Inferior parietal cortex (tissue), 1 donor: ENCODE data around the gene KIR2DL1.
"Not testable (repeated sequence)": the region's sequence is repeated elsewhere in the genome, so short reads cannot be mapped to it uniquely, and the experiment has no call there.

Experiments used
- DNase-seq: peaks from one replicate; pipeline ENCODE4 v3.0.0-alpha.2; 2016; ENCODE audit errors: extremely low spot score

Gene KIR2DL1

DNA sequence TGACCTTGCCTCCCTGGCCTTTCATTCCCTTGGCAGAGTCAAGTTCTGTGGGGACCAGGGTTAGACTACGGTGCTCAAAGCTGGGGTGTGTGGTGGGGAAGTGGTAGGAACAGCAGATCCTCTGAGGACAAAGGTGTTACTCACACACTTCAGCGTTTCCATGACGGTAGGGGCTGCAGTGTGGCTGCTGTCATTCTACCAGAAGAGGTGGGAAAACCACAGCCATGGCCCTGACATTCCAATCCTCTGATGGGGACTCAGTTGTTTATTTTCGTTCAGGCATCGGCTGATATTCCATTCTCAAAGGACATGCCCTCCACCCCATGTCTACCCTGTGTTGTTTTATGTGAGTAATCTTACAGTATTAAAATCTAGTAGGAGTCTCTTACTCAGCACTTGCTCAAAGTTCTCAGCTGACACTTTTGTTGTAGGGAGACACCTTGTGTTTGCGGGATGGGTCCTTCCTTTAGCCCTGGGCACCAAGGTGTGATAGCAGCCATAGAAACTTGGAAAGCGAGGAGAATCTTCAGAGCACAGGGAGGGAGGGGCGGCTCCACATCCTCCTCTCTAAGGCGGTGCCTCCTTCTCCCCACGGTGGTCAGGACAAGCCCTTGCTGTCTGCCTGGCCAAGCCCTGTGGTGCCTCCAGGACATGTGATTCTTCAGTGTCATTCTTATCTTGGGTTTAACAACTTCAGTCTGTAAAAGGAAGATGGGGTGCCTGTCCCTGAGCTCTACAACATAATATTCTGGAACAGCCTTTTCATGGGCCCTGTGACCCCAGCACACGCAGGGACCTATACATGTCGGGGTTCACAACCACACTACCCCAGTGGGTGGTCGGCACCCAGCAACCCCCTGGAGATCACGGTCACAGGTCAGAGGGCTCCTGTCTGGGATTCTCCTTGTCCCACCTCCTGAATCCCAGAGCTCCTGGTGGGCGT lies 1.7 kb downstream of the KIR2DL1 start:
- DNase-seq = not testable (repeated sequence)

DNA sequence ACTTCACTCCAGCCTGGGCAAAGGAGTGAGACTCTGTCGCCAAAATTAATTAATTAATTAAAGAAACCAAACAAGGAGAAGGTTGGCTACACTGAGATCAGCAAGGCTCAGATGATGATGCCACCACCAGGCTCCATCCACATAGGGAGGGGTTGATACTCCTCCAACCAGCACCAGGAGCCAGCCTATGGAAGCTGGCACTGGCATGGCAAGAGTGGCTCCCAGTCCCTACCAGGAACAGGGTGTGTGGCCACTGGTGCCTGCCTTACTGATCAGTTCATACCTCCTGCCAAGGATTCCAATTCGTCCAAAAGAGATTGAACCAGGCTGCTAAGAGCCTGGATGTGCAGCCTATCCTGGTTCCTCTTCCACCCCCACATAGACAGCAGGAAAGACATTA lies 3.1 kb downstream of the KIR2DL1 start:
- not testable (repeated sequence) for DNase-seq

DNA sequence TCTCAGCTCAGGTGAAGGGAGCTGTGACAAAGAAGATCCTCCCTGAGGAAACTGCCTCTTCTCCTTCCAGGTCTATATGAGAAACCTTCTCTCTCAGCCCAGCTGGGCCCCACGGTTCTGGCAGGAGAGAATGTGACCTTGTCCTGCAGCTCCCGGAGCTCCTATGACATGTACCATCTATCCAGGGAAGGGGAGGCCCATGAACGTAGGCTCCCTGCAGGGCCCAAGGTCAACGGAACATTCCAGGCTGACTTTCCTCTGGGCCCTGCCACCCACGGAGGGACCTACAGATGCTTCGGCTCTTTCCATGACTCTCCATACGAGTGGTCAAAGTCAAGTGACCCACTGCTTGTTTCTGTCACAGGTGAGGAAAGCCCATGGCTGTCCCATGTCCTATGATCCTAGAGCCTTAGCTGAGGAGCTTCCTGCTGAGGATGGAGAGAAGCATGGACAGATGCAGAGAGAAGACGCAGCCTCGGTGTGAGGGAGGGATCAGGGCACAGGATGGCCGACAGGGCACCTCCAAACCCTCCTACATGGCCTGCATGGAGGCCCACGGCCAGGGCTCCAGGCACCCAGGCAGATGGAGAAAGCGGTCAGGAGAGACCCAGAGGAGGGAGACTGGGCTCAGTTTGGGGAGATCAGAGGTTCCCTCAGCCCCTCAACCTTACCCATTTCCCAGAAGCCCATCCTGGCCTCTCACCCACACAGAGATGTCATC lies 5.7 kb downstream of the KIR2DL1 start:
- not testable (repeated sequence) for DNase-seq

DNA sequence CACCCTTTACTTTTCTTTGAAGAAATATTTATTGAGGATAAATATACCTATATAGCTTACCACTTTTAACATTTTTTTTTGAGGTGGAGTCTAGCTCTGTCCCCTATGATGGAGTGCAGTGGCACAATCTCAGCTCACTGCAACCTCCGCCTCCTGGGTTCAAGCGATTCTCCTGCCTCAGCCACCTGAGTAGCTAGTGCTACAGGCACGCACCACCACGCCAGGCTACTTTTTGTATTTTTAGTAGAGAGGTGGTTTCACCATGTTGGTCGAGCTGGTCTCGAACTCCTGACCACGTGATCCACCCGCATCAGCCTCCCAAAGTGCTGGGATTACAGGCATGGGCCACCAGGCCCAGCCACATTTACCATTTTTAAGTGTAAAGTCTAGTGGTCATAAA lies 6.2 kb downstream of the KIR2DL1 start:
- DNase-seq = not testable (repeated sequence)

DNA sequence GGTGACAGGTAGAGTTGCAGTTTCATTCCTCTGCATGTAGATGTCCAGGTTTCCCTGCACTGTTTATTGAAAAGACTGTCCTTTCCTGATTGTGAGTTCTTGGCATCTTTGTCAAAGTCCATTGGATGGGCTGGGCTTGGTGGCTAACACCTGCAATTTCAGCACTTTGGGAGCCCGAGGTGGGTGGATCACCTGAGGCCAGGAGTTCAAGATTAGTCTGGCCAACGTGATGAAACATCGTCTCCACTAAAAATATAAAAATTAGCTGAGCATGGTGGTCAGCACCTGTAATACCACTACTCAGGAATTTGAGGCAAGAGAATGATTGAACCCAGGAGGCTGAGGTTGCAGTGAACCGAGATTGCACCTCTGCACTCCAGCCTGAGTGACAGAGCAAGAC lies 8.3 kb downstream of the KIR2DL1 start:
- not testable (repeated sequence) for DNase-seq

DNA sequence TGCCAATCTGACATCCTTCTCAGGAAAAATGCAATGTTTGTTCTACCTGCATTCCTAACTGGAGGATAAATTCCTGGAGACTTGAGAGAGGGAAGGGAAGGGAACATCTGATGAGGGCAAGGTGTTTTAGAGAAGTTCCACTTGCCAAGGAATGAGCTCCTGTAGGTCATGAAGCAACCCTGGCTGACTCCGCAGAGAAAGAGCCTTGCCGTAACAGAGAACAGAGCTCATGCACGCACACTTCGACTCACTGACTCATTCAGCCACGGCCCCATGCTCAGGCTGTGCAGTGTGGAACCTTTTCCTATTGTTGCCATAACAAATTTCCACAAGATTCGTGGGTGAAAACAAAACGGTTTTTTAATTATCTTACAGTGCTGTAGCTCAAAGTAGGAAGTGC lies 9.3 kb downstream of the KIR2DL1 start:
- not testable (repeated sequence) for DNase-seq

DNA sequence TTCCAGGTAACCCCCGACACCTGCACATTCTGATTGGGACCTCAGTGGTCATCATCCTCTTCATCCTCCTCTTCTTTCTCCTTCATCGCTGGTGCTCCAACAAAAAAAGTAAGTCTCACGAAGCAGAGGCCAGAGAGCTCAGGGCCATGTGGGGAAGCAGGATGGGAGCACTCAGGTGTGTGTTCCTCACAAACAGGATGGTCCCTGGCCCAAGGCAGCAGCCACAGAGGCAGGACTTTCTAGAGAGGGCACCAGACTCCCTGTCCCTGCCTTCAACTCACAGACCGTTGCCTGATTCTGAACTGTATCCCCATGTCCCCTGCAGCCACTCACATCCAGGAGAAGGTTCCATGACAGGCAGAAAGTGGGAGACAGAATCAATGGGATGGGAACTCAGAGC lies 13.3 kb downstream of the KIR2DL1 start:
- DNase-seq = not testable (repeated sequence)

DNA sequence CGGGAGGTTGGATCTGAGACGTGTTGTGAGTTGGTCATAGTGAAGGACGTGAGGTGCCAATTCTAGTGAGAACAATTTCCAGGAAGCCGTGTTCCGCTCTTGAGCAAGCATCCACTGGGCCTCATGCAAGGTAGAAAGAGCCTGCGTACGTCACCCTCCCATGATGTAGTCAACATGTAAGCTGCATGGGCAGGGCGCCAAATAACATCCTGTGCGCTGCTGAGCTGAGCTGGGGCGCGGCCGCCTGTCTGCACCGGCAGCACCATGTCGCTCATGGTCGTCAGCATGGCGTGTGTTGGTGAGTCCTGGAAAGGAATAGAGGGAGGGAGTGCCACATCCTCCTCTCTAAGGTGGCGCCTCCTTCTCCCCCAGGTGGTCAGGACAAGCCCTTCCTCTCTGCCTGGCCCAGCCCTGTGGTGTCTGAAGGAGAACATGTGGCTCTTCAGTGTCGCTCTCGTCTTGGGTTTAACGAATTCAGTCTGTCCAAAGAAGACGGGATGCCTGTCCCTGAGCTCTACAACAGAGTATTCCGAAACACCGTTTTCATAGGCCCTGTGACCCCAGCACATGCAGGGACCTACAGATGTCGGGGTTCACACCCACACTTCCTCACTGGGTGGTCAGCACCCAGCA lies 16.6 kb downstream of the KIR2DL1 start:
- not testable (repeated sequence) for DNase-seq

DNA sequence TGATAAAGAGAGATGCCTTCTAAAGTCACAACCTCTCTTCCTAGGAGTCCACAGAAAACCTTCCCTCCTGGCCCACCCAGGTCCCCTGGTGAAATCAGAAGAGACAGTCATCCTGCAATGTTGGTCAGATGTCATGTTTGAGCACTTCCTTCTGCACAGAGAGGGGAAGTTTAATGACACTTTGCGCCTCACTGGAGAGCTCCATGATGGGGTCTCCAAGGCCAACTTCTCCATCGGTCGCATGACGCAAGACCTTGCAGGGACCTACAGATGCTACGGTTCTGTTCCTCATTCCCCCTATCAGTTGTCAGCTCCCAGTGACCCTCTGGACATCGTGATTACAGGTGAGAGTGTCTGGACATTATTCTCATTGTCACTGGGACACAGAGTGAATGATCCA lies 18.6 kb downstream of the KIR2DL1 start:
- DNase-seq = not testable (repeated sequence)

DNA sequence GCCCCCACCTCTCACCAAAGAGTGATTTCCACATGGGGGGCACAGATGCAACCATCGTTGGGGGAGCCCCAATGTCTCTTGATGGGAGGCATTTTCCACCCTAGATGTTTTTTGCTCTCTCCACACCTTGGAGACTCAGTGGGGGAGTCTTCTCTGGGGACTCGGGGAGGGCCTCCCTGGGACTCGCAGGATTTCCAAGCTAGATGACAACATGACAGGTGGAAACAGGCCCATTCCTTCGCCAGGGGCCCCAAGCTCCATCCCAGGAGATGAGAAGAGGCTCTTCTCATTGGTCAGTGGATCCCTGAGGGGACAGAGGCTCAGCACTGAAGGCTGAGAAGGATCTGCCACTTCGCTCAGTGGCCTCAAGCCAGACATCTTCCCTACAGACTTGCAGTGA lies 21.1 kb downstream of the KIR2DL1 start:
- no peak for DNase-seq

DNA sequence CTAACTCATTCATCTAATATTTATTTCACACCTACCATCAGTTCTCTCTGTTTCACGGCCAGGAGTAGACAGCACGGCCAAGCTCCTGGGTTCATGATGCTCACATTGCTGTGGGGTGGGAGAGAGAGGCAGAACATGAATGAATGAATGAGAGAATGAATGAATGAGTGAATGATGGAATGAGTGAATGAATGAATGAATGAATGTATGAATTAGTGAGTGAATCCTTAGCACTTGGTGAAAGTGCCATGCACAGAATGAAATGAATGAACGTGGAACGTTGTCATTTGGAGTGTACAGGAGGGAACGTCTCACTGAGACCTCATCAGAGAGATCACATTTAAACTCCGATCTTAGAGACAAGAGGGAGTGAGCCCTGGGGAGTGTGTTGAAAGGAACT lies 21.9 kb downstream of the KIR2DL1 start:
- no peak for DNase-seq

DNA sequence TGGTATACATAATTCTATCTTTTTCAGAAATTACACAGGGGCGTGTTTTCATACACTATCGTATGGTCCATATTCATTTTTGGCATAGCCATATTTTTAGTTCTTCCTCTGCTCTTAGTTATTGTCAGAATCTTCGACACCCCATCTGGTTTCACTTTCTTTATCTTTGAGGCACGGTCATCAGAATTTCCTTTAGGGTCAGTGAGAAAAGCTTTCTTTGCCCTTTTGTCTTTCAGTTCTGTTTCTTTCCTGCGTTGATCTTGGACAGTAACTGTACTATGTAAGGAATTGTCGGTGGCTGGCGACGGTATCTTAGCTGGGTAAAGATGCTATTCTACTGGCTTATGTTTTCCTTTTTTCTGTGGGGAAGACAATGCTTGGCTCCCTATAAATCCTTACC lies 23.2 kb downstream of the KIR2DL1 start:
- DNase-seq = no peak

DNA sequence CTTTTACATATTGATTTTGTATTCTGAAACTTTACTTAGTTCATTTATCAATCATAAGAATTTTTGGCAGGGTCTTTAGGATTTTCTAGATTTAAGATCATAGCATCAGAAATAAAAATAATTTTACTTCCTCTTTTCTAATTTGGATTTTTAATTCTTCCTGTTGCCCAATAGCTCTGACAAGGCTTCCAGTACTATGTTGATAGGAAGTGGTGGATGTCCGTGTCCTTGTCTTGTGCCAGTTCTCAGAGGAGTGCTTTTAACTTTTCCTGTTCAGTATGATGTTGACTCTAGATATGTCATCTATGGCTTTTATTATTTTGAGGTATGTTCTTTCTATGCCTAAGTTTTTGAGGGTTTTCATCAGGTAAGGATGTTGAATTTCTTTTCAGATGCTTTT lies 26.2 kb downstream of the KIR2DL1 start:
- no peak for DNase-seq

DNA sequence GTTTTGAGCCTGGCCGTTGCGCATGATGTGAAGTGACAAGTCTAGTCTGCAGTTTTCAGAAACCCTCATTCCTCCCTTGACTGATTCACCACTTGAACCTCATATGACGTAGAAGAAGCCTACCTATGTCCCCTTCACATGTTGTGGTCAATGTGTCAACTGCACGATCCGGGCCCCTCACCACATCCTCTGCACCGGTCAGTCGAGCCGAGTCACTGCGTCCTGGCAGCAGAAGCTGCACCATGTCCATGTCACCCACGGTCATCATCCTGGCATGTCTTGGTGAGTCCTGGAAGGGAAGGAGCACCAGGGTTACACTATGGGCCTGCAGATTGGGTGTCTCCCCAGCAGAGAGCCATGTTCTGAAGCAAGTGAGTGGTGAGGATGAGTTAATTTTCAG lies 33.8 kb downstream of the KIR2DL1 start, which contains the start of gene KIR2DL4:
KIR2DL4 (plus strand) TSS at position 201 of the 400 bp plus-strand sequence; CDS start at position 243, 42 bp downstream.
- no peak for DNase-seq

DNA sequence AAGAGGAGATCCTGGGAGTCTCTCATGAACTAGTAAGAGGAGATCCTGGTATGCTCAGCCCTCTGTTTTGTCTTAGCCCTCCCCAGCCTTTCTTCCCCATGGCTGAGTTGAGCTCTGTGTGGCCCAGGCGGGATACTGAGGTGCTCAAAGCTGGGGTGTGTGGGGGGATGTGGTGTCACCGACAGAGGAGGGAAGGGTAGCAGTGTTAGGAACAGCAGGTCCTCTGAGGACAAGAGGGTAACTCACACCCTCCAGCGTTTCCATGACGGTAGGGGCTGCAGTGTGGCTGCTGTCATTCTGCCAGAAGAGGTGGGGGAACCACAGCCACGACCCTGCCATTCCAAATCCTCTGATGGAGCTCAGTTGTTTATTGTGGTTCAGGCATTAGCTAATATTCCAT lies 34.5 kb downstream of the KIR2DL1 start:
- no peak for DNase-seq

DNA sequence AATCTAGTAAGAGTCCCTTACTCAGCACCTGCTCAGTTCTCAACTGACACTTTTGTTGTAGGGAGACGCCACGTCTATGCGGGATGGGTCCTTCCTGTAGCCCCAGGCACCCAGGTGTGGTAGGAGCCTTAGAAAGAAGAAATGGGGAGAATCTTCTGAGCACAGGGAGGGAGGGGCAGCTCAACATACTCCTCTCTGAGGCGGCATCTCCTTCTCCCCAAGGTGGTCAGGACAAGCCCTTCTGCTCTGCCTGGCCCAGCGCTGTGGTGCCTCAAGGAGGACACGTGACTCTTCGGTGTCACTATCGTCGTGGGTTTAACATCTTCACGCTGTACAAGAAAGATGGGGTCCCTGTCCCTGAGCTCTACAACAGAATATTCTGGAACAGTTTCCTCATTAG lies 35.0 kb downstream of the KIR2DL1 start:
- no peak for DNase-seq

DNA sequence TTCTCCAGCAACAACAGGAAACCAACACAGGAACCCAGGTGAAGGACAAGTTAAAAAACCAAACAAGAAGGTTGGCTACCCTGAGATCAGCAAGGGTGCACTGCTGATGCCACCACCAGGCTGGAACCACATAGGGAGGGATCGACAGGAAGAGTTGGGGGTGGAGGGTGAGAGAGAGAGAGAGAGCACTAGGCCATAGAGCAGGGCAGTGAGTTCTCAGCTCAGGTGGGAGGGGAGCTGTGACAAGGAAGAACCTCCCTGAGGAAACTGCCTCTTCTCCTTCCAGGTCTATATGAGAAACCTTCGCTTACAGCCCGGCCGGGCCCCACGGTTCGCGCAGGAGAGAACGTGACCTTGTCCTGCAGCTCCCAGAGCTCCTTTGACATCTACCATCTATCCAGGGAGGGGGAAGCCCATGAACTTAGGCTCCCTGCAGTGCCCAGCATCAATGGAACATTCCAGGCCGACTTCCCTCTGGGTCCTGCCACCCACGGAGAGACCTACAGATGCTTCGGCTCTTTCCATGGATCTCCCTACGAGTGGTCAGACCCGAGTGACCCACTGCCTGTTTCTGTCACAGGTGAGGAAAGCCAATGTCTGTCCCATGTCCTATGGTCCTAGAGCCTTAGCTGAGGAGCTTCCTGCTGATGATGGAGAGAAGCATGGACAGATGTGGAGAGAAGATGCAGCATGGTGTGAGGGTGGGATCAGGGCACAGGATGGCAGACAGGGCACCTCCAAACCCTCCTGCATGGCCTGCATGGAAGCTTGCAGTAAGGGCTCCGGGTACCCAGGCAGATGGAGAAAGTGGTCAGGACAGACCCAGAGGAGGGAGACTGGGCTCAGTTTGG lies 36.3 kb downstream of the KIR2DL1 start:
- DNase-seq = no peak

DNA sequence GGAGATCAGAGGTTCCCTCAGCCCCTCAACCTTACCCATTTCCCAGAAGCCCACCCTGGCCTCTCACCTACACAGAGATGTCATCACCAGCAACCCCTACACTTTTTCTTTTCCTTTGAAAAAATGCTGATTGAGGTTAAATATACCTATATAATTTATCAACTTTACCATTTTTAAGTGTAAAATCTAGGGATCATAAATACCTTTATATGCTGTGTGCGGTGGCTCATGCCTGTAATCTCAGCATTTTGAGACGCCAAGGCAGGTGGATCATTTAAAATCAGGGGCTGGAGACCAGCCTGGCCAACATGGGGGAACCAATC lies 36.9 kb downstream of the KIR2DL1 start:
- DNase-seq = no peak

DNA sequence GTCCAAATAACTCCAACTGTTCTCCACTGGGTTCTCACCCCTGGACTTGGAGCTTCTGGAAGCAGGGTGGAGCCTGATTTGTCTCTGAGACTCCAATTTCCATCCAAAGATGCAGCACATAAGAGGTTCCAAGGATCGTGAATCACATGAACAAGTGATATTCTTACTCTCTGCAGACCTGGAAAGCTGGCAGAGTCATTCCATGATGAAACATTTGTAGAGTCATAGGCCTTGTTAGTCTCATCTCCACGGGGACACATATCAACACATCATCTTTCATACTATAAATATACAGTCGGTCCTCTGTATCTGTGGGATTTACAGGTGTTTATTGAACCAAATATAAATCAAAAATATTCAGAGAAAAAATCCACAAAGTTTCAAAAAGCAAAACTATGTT lies 45.0 kb downstream of the KIR2DL1 start:
- DNase-seq = not testable (repeated sequence)

DNA sequence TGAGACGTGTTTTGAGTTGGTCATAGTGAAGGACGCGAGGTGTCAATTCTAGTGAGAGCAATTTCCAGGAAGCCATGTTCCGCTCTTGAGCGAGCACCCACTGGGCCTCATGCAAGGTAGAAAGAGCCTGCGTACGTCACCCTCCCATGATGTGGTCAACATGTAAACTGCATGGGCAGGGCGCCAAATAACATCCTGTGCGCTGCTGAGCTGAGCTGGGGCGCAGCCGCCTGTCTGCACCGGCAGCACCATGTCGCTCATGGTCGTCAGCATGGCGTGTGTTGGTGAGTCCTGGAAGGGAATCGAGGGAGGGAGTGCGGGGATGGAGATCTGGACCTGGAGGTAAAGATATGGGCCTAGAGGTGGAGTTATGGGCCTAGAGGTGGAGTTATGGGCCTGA lies 46.7 kb downstream of the KIR2DL1 start, which contains the start of gene KIR3DL1:
KIR3DL1 (plus strand) TSS at position 218 of the 400 bp plus-strand sequence.
- not testable (repeated sequence) for DNase-seq
